Activated naive CD4-positive, alpha-beta T cell treated with anti-CD3 and anti-CD28 coated beads, Interleukin-2, amount 10 ng/mL, durations not matched to agents 5 hours and 36 hours (primary cell): ENCODE measurements around the gene FAM110C. TPM values are rescaled to one million over a fixed set of nuclear protein-coding genes. Genes with fewer than 3 reads are reported as not detected.

ENCODE experiments used
- total RNA-seq, 2 experiments: library from RNA; stranded (reverse); gene quantifications; one replicate each; pipeline ENCODE4 v1.2.3, GENCODE V29; 2021

Gene FAM110C
- total RNA-seq, result under 1 TPM; 0.22 to 0.30 TPM

GRCh38 chr2:46471-47345, at the start of gene FAM110C:
Gene FAM110C, minus strand, starts transcription at chr2:46505. Its CDS starts 120 bp downstream, at chr2:46385.

Other genes with a start within 250 kb of the FAM110C start
- gene SH3YL1, start 217.5 kb upstream of the FAM110C start, total RNA-seq, result 10 to 100 TPM; 28.7 to 30.8 TPM
- 10 to 100 TPM; 83.2 to 87.7 TPM for gene ACP1, start 218.4 kb upstream of the FAM110C start, total RNA-seq
- gene ALKAL2, start 241.6 kb upstream of the FAM110C start, total RNA-seq, result under 1 TPM in 1 of 2 experiments, not detected in 1; 0.43 TPM